ENCODE data around the gene HDAC3. TPM values are rescaled to one million over a fixed set of nuclear protein-coding genes. Genes with fewer than 3 reads are reported as not detected.

Gene HDAC3
- total RNA-seq, 1 donor from 2014 or later = 39.7 TPM

DNA sequence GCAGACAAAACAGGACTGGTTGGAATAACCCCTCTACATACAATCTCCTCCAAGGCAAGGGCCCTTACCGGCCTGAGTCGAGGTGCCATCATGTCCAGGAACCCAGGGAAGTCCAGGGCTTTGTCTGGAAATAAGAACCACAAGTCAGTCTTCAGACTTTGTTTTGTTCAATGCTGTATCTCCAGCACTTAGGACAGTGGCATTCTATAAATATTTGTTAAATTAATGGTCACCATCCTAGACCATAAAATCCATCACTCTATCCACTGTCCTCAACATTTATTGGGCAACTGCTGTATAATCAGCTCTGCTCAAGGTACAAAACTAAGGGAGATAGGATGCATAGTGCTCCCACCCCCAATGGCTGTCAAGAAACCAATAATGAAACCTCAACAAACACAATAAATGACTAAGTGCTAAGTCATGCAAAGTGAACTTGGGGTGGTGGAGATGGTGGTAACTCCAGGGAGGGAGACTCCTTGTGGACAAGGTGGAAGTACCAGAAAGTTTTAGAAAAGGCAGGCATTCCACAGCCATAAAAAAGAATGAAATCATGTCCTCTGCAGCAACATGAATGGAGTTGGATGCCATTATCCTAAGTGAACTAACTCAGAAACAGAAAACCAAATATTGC is 5.1 kb upstream of the HDAC3 start:
- Histone ChIP-seq H3K27me3 (ENCODE audit: control insufficient read depth, insufficient read depth, low read length) (no peaks in the 10 kb centered on the region), H3K4me3 (ENCODE audit: low read depth, low read length) (no peak overlapping the region), H3K36me3 (ENCODE audit: control insufficient read depth, insufficient read depth, low read length) (no peaks in the 10 kb centered on the region)
- TF ChIP-seq, protein P1, sequence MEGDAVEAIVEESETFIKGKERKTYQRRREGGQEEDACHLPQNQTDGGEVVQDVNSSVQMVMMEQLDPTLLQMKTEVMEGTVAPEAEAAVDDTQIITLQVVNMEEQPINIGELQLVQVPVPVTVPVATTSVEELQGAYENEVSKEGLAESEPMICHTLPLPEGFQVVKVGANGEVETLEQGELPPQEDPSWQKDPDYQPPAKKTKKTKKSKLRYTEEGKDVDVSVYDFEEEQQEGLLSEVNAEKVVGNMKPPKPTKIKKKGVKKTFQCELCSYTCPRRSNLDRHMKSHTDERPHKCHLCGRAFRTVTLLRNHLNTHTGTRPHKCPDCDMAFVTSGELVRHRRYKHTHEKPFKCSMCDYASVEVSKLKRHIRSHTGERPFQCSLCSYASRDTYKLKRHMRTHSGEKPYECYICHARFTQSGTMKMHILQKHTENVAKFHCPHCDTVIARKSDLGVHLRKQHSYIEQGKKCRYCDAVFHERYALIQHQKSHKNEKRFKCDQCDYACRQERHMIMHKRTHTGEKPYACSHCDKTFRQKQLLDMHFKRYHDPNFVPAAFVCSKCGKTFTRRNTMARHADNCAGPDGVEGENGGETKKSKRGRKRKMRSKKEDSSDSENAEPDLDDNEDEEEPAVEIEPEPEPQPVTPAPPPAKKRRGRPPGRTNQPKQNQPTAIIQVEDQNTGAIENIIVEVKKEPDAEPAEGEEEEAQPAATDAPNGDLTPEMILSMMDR (IDR thresholded peaks at IDR 0.05; ENCODE audit: insufficient read depth, low read length, poor library complexity, severe bottlenecking) = peak; percentile 47
- peak; percentile 70 for DNase-seq (ENCODE audit: low read depth)

DNA sequence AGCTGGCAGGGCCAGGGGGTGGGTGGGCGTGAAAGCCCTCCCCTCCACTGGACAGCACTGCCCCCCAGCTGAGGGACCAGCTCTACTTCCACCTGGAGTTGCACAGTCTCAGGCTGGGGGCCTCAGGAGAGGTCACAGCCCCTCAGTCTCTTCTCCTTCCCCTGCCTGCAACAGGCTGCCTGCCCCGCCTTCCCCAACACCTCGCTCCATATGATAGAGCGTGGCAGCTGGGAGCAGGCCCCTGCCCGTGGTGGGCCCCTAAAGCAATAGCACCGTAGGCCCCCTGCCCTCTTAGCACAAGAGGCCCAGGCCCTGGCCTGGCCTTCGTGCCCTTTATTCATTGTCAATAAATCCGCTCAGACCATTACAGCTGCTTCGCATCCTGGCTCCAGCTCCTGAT is 4.0 kb upstream of the HDAC3 start:
- no peak for DNase-seq (ENCODE audit: low read depth)
- Histone ChIP-seq H3K36me3 (ENCODE audit: control insufficient read depth, insufficient read depth, low read length) (no peaks in the 10 kb centered on the region), H3K4me3 (ENCODE audit: low read depth, low read length) (no peak overlapping the region), H3K27me3 (ENCODE audit: control insufficient read depth, insufficient read depth, low read length) (no peaks in the 10 kb centered on the region)
- TF ChIP-seq, protein P1 (IDR thresholded peaks at IDR 0.05; ENCODE audit: insufficient read depth, low read length, poor library complexity, severe bottlenecking) = no peak

DNA sequence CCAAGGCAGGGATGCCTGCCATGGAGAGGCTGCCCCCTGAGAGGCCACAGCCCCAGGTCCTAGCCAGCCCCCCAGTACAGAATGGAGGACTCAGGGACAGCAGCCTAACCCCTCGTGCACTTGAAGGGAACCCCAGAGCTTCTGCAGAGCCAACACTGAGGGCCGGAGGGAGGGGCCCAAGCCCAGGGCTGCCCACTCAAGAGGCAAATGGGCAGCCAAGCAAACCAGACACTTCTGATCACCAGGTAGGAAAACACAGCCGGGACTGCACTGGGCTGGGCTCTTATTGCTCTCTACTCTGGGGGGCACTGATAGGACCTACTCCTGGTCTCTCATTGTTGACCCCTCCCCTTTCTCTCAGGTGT is 3.4 kb upstream of the HDAC3 start:
- no peak for DNase-seq (ENCODE audit: low read depth)

DNA sequence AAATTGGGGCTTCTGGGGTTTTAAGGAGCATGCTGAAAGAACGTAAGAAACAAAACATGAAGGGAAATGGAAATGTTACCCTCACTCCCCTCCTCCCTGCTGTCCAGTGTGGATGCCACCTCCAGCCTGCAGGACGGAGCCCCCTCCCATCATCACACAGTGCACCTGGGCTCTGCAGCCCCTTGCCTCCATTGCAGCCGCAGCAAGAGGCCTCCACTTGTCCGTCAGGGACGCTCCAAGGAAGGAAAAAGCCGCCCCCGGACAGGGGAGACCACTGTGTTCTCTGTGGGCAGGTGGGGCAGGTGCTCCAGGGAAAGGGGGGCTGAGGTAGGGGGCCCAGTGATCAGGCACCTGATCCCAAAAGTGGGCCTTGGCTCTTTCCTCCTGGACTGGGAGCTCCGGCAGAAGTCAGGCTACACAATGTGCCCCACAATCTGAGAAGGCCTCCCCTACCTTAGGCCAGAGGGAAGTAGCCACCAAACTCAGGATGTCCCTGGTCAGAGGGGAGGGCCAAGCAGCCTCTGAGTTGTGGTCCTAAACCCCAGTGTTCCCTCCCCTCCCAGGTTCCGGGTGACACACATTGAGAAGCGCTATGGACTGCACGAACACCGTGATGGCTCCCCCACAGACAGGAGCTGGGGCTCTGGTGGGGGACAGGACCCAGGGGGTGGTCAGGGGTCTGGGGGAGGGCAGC is 2.9 kb upstream of the HDAC3 start:
- H3K27me3 ChIP-seq (ENCODE audit: control insufficient read depth, insufficient read depth, low read length) = no peaks in the 10 kb centered on the region
- DNase-seq (ENCODE audit: low read depth) = no peak
- H3K4me3 ChIP-seq (ENCODE audit: low read depth, low read length) = no peak overlapping the region
- no peaks in the 10 kb centered on the region for H3K36me3 ChIP-seq (ENCODE audit: control insufficient read depth, insufficient read depth, low read length)
- TF ChIP-seq, protein P1 (IDR thresholded peaks at IDR 0.05; ENCODE audit: insufficient read depth, low read length, poor library complexity, severe bottlenecking) = no peak

More for the DNA sequence above, 3.4 kb upstream of the HDAC3 start:
- Histone ChIP-seq H3K36me3 (ENCODE audit: control insufficient read depth, insufficient read depth, low read length) (no peaks in the 10 kb centered on the region), H3K27me3 (ENCODE audit: control insufficient read depth, insufficient read depth, low read length) (no peaks in the 10 kb centered on the region), H3K4me3 (ENCODE audit: low read depth, low read length) (no peak overlapping the region)
- TF ChIP-seq, protein P1 (IDR thresholded peaks at IDR 0.05; ENCODE audit: insufficient read depth, low read length, poor library complexity, severe bottlenecking) = no peak

DNA sequence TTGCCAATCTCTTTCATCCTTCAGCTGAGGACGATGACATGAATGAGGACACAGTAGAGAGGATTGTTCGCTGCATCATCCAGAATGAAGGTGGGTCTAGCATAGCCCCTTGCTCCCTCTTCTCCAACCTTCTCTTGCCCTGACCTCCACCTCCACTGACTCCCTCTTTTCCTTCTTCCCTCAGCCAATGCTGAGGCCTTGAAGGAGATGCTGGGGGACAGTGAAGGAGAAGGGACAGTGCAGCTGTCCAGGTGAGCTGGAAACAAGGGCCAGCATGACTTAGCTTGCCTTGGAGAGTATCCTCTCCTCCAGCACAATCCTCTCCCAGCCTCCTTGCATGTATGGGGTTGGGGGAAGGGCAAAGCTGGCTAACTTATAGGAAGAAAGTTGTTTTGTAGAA is 2.1 kb upstream of the HDAC3 start:
- TF ChIP-seq, protein P1 (IDR thresholded peaks at IDR 0.05; ENCODE audit: insufficient read depth, low read length, poor library complexity, severe bottlenecking) = no peak
- no peak overlapping the region for H3K4me3 ChIP-seq (ENCODE audit: low read depth, low read length)
- no peaks in the 10 kb centered on the region for H3K27me3 ChIP-seq (ENCODE audit: control insufficient read depth, insufficient read depth, low read length)
- no peak for DNase-seq (ENCODE audit: low read depth)
- no peaks in the 10 kb centered on the region for H3K36me3 ChIP-seq (ENCODE audit: control insufficient read depth, insufficient read depth, low read length)

Data from kidney epithelial cell (primary cell).